ENCODE results near the gene ATP5MC2. TPM values are rescaled to one million over a fixed set of nuclear protein-coding genes. Genes with fewer than 3 reads are reported as not detected.

ATP5MC2 gene
- total and polyA plus RNA-seq, 10 of the 15 experiments (the other 5 are each of a cell fraction or from before 2014, with no cell fraction given), result 379 to 1,090 (median 525) TPM

DNA sequence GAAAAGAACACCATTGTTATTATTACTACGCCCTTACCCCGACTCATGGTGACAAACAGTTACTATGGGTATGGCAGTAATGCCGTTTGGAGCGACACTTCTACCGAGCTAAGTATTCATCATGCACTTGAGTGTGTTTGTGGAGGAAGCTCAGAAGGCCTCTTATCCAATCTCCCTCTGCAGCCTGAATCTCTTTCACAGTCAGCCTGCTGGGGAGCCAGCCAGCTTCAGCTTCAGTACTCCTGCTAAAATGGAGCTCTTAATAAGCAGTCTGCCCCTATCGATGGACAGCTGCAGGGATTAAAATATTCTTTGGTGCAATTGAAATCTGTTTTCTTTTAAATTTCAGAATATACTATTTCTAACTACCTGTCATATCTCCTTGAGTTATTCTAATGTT, 24.7 kb upstream of the ATP5MC2 start:
- Histone ChIP-seq H3K9me3 (replicated peaks; ENCODE audit: control insufficient read depth, insufficient read depth, low read length) (no peaks in the 10 kb centered on the region), H3K27me3 (replicated peaks in 1 of 2; ENCODE audit: control insufficient read depth in 2 of 2, insufficient read depth in 2 of 2, low read length in 1 of 2) (peaks cover 10 to 33% of the 10 kb centered on the region in 2 experiments), H3K36me3 (ENCODE audit: control insufficient read depth in 2 of 2, insufficient read depth in 2 of 2, low read length in 1 of 2) (no peaks in the 10 kb centered on the region), H2AFZ (ENCODE audit: control insufficient read depth, low read depth, low read length) (no peak overlapping the region), H3K4me2 (ENCODE audit: control insufficient read depth, insufficient read depth) (no peak overlapping the region), H3K4me3 (no peak overlapping the region), H3K9ac (ENCODE audit: control insufficient read depth, insufficient read depth, low read length) (no peak overlapping the region), H3K4me1 (ENCODE audit: control insufficient read depth, insufficient read depth, low read length) (peaks cover 5% of the 10 kb centered on the region; the same call in 1 of the 2 replicates), H3K79me2 (ENCODE audit: control insufficient read depth, insufficient read depth, low read length) (no peaks in the 10 kb centered on the region), H3K27ac (ENCODE audit: control insufficient read depth, insufficient read depth) (no peak overlapping the region), H4K20me1 (ENCODE audit: control insufficient read depth, insufficient read depth) (no peaks in the 10 kb centered on the region)
- RAD21 ChIA-PET (ENCODE audit: unreplicated experiment), result interaction anchor here (0.7 to 2.7 kb wide), 5 partner anchors 44 to 161 kb away, joined by 3 to 70 read pairs (median 8); partner anchors contain the start of gene CISTR
- intact Hi-C loops (cut with micrococcal nuclease; ENCODE audit: unreplicated experiment) (loop anchor here (10.0 kb wide), 2 partner anchors 284 to 514 kb away; partner anchors contain the start of gene HOXC10), in situ Hi-C loops (cut with MboI) (loop anchor here (5.0 kb wide), 1 partner anchor 42 kb away; no protein-coding TSS in a partner anchor)
- POLR2A ChIA-PET, result interaction anchor here (1.0 to 1.3 kb wide), 2 partner anchors 43 to 53 kb away, joined by 3 to 4 read pairs; no protein-coding TSS in a partner anchor
- ATAC-seq, result no peak
- BruUV-seq (replicated peaks), result no TSS peak
- WGBS (ENCODE audit: insufficient coverage, insufficient replicate concordance, low lambda C conversion rate, missing lambda C conversion rate), result 11% methylated on average over 6 of the region's 6 CpGs
- SMC1A ChIA-PET (ENCODE audit: uncharacterized antibody, unreplicated experiment), result interaction anchor here (1.1 to 5.9 kb wide), 8 partner anchors 9 to 157 kb away, joined by 3 to 96 read pairs (median 5); partner anchors contain the start of gene CISTR
- CTCF ChIA-PET, result interaction anchor here (1.0 to 7.9 kb wide), 10 partner anchors 13 to 288 kb away, joined by 3 to 459 read pairs (median 4); partner anchors contain the start of gene CISTR
- TF ChIP-seq, protein P1, sequence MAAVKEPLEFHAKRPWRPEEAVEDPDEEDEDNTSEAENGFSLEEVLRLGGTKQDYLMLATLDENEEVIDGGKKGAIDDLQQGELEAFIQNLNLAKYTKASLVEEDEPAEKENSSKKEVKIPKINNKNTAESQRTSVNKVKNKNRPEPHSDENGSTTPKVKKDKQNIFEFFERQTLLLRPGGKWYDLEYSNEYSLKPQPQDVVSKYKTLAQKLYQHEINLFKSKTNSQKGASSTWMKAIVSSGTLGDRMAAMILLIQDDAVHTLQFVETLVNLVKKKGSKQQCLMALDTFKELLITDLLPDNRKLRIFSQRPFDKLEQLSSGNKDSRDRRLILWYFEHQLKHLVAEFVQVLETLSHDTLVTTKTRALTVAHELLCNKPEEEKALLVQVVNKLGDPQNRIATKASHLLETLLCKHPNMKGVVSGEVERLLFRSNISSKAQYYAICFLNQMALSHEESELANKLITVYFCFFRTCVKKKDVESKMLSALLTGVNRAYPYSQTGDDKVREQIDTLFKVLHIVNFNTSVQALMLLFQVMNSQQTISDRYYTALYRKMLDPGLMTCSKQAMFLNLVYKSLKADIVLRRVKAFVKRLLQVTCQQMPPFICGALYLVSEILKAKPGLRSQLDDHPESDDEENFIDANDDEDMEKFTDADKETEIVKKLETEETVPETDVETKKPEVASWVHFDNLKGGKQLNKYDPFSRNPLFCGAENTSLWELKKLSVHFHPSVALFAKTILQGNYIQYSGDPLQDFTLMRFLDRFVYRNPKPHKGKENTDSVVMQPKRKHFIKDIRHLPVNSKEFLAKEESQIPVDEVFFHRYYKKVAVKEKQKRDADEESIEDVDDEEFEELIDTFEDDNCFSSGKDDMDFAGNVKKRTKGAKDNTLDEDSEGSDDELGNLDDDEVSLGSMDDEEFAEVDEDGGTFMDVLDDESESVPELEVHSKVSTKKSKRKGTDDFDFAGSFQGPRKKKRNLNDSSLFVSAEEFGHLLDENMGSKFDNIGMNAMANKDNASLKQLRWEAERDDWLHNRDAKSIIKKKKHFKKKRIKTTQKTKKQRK (IDR thresholded peaks at IDR 0.05; ENCODE audit: low read depth, low read length), result no peak
- TF ChIP-seq ETV6 (conservative IDR thresholded peaks at IDR 0.05 in 1 of 2, IDR thresholded peaks at IDR 0.05 in 1 of 2; ENCODE audit: borderline replicate concordance in 1 of 2, low read depth in 1 of 2), result no peak
- no peak for TF ChIP-seq HDAC2 (IDR thresholded peaks at IDR 0.05)
- TF ChIP-seq ASH2L (IDR thresholded peaks at IDR 0.05; ENCODE audit: borderline replicate concordance, low read depth), result no peak
- no peak for TF ChIP-seq ZNF207 (IDR thresholded peaks at IDR 0.05; ENCODE audit: borderline replicate concordance)
- no peak for TF ChIP-seq ZNF217 (IDR thresholded peaks at IDR 0.05)
- no peak for TF ChIP-seq MEF2B (IDR thresholded peaks at IDR 0.05; ENCODE audit: partially characterized antibody, poor library complexity, severe bottlenecking)
- no peak for TF ChIP-seq NFYA (IDR thresholded peaks at IDR 0.05; ENCODE audit: borderline replicate concordance, low read depth, low read length)
- no peak for DNase-seq (ENCODE audit: low read depth, low spot score)
- FAIRE-seq, result no peak
